H9 (cell line): ENCODE data around the gene IQCK. TPM values are rescaled to one million over a fixed set of nuclear protein-coding genes. Genes with fewer than 3 reads are reported as not detected.
A peak's percentile ranks its signal among the peaks of the same experiment; 100 is the strongest.

Experiments used
- DNase-seq: peaks from one replicate; pipeline ENCODE4 v3.0.0-alpha.2; 2017
- H2AFZ ChIP-seq: one replicate; pipeline ENCODE4 v1.6.1; 2013; ENCODE audit warnings: mild to moderate bottlenecking, low read length, control low read depth, moderate library complexity
- H2AK5ac ChIP-seq: 2 replicates; pipeline ENCODE4 v1.6.1; 2013; ENCODE audit warnings: low read length, control low read depth, mixed read lengths; ENCODE audit not compliant: insufficient read length
- H2BK120ac ChIP-seq: one replicate; pipeline ENCODE4 v1.6.1; 2013; ENCODE audit warnings: low read depth, mild to moderate bottlenecking, low read length, control low read depth, inconsistent platforms; ENCODE audit not compliant: poor library complexity, severe bottlenecking
- H2BK12ac ChIP-seq: 2 replicates; pipeline ENCODE4 v1.6.1; 2013; ENCODE audit warnings: low read length, control low read depth, mixed read lengths, low read depth; ENCODE audit not compliant: insufficient read length
- H2BK15ac ChIP-seq: 2 replicates; pipeline ENCODE4 v1.6.1; 2013; ENCODE audit warnings: low read depth, low read length, control low read depth
- H2BK20ac ChIP-seq: one replicate; pipeline ENCODE4 v1.6.1; 2013; ENCODE audit warnings: low read depth, mild to moderate bottlenecking, low read length, control low read depth, inconsistent platforms; ENCODE audit not compliant: poor library complexity, severe bottlenecking
- H2BK5ac ChIP-seq: 2 replicates; pipeline ENCODE4 v1.6.1; 2013; ENCODE audit warnings: low read length, control low read depth, mixed read lengths; ENCODE audit not compliant: insufficient read length
- H3K14ac ChIP-seq: 2 replicates; pipeline ENCODE4 v1.6.1; 2013; ENCODE audit warnings: low read length, control low read depth; ENCODE audit not compliant: insufficient read depth
- H3K18ac ChIP-seq: 2 replicates; pipeline ENCODE4 v1.6.1; 2013; ENCODE audit warnings: low read depth, mild to moderate bottlenecking, mixed read lengths, low read length, control low read depth; ENCODE audit not compliant: insufficient read length
- H3K23ac ChIP-seq: 2 replicates; pipeline ENCODE4 v1.6.1; 2013; ENCODE audit warnings: low read length, control low read depth, mixed read lengths, low read depth; ENCODE audit not compliant: insufficient read length
- H3K23me2 ChIP-seq: 2 replicates; pipeline ENCODE4 v1.6.1; 2013; ENCODE audit warnings: low read depth, mild to moderate bottlenecking, mixed read lengths, low read length, control low read depth; ENCODE audit not compliant: insufficient read length, poor library complexity, severe bottlenecking
- H3K27ac ChIP-seq: 2 replicates; pipeline ENCODE4 v1.5.1; 2013; ENCODE audit warnings: low read length, control low read depth, mixed read lengths, low read depth; ENCODE audit not compliant: insufficient read length
- H3K27me3 ChIP-seq: 2 replicates; pipeline ENCODE4 v1.6.1; 2013; ENCODE audit warnings: low read length, control low read depth, inconsistent platforms; ENCODE audit not compliant: insufficient read depth
- H3K4ac ChIP-seq: 2 replicates; pipeline ENCODE4 v1.6.1; 2013; ENCODE audit warnings: low read depth, mild to moderate bottlenecking, control low read depth, inconsistent platforms, low read length, moderate library complexity
- H3K4me1 ChIP-seq: 2 replicates; pipeline ENCODE4 v1.6.1; 2013; ENCODE audit warnings: low read length, control low read depth, inconsistent platforms; ENCODE audit not compliant: insufficient read depth
- H3K4me2 ChIP-seq: 2 replicates; pipeline ENCODE4 v1.6.1; 2013; ENCODE audit warnings: low read length, control low read depth, mixed read lengths; ENCODE audit not compliant: insufficient read length, insufficient read depth
- H3K56ac ChIP-seq: 2 replicates; pipeline ENCODE4 v1.6.1; 2013; ENCODE audit warnings: low read depth, mild to moderate bottlenecking, mixed read lengths, low read length, control low read depth; ENCODE audit not compliant: insufficient read length
- H3K79me1 ChIP-seq: 2 replicates; pipeline ENCODE4 v1.6.1; 2013; ENCODE audit warnings: low read depth, mild to moderate bottlenecking, moderate library complexity, low read length, control low read depth, inconsistent platforms; ENCODE audit not compliant: insufficient read depth, poor library complexity, severe bottlenecking
- H3K79me2 ChIP-seq: 2 replicates; pipeline ENCODE4 v1.6.1; 2013; ENCODE audit warnings: low read length, control low read depth, inconsistent platforms; ENCODE audit not compliant: insufficient read depth
- H3K9ac ChIP-seq: 2 replicates; pipeline ENCODE4 v1.6.1; 2013; ENCODE audit warnings: low read length, control low read depth, mixed read lengths; ENCODE audit not compliant: insufficient read length; ENCODE audit errors: extremely low read depth
- H3K9me3 ChIP-seq: one replicate; pipeline ENCODE4 v1.6.1; 2013; ENCODE audit warnings: low read depth, low read length, inconsistent platforms; ENCODE audit not compliant: control insufficient read depth
- H3T11ph ChIP-seq: one replicate; pipeline ENCODE4 v1.6.1; 2013; ENCODE audit warnings: mild to moderate bottlenecking, low read length, control low read depth, inconsistent platforms
- H4K20me1 ChIP-seq: one replicate; pipeline ENCODE4 v1.6.1; 2013; ENCODE audit not compliant: control insufficient read depth, insufficient read length, insufficient read depth
- H4K5ac ChIP-seq: 2 replicates; pipeline ENCODE4 v1.6.1; 2013; ENCODE audit warnings: low read depth, mild to moderate bottlenecking, mixed read lengths, low read length, control low read depth; ENCODE audit not compliant: insufficient read length
- H4K8ac ChIP-seq: replicated peaks from 2 replicates; pipeline ENCODE4 v1.6.1; 2013; ENCODE audit warnings: low read length, control low read depth, mixed read lengths, low read depth; ENCODE audit not compliant: insufficient read length
- H4K91ac ChIP-seq: 2 replicates; pipeline ENCODE4 v1.6.1; 2013; ENCODE audit warnings: low read depth, mild to moderate bottlenecking, moderate library complexity, mixed read lengths, low read length, control low read depth; ENCODE audit not compliant: insufficient read length
- H3K27ac Mint-ChIP-seq, 3 experiments: 2 replicates in 2 of 3; 3 replicates in 1 of 3; pipeline ENCODE4 v1.8.0; 2020 to 2021; ENCODE audit warnings: mixed read lengths in 3 of 3, mild to moderate bottlenecking in 1 of 3, moderate library complexity in 1 of 3
- H3K27me3 Mint-ChIP-seq: 2 replicates; pipeline ENCODE4 v1.8.0; 2021; ENCODE audit warnings: low read depth, mild to moderate bottlenecking, moderate library complexity, mixed read lengths
- H3K36me3 Mint-ChIP-seq, 3 experiments: 2 replicates in 2 of 3; 3 replicates in 1 of 3; pipeline ENCODE4 v1.8.0; 2020 to 2021; ENCODE audit warnings: low read depth in 3 of 3, mixed read lengths in 3 of 3; ENCODE audit not compliant: insufficient read depth in 1 of 3
- H3K4me1 Mint-ChIP-seq, 2 experiments: 2 replicates each; pipeline ENCODE4 v1.8.0; 2020; ENCODE audit warnings: mixed read lengths in 2 of 2
- H3K4me3 Mint-ChIP-seq, 2 experiments: 2 replicates in 1 of 2; 3 replicates in 1 of 2; pipeline ENCODE4 v1.8.0; 2020 to 2021; ENCODE audit warnings: mild to moderate bottlenecking in 2 of 2, mixed read lengths in 2 of 2, moderate library complexity in 1 of 2
- H3K9me3 Mint-ChIP-seq, 2 experiments: 2 replicates in 1 of 2; 3 replicates in 1 of 2; pipeline ENCODE4 v1.8.0; 2020; ENCODE audit warnings: mild to moderate bottlenecking in 2 of 2, mixed read lengths in 2 of 2, moderate library complexity in 1 of 2
- WGBS: extraction: QIAGEN DNeasy Blood & Tissue Kit; methylation state at CpG from one replicate; pipeline ENCODE4 v1.1.7; 2013; ENCODE audit warnings: missing lambda C conversion rate, low lambda C conversion rate, mixed read lengths; ENCODE audit not compliant: insufficient read length; ENCODE audit errors: extremely low coverage; 5-methylcytosine and 5-hydroxymethylcytosine counted together
- total RNA-seq: library from RNA; stranded (reverse); gene quantifications from 2 replicates; pipeline ENCODE4 v1.2.1, GENCODE V29; 2021
- TF ChIP-seq, protein P1 (sequence below): fragments of 200-600 bp; sonication (generic); conservative IDR thresholded peaks from 3 replicates; pipeline ENCODE4 v1.8.0; 2021; ENCODE audit warnings: antibody characterized with exemption, mild to moderate bottlenecking

The IQCK gene
- total RNA-seq, 1 experiment from 2014 or later, result 9.0 TPM

DNA sequence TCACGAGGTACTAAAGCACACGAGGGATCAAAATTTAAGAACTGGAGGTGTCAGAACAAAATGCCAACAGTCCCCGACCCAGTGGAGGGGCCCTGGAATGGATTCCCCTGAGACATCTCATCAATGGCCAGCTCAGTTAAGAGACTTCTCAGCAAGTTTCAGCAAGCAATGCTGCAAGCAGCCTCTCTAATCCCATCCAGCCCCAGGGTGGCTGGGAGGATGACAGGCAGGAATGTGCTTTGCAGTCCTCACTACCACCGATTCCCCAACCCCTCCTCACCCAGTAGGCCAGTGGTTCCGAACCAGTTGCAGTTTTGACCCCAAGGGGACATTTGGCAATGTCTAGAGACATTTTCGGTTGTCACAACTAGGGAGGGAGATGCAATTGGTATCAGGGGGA lies 157.8 kb downstream of the IQCK start:
- peaks cover 38% of the 10 kb centered on the region; the same call in 1 of the 2 replicates for H3K79me2 ChIP-seq
- H4K8ac ChIP-seq, result no peak overlapping the region

More for the DNA sequence above, 157.8 kb downstream of the IQCK start:
- H3K9me3 Mint-ChIP-seq, result peaks cover 0 to under 1% of the 10 kb centered on the region in 2 experiments; a peak in 1 of 5 replicates
- TF ChIP-seq, protein P1, sequence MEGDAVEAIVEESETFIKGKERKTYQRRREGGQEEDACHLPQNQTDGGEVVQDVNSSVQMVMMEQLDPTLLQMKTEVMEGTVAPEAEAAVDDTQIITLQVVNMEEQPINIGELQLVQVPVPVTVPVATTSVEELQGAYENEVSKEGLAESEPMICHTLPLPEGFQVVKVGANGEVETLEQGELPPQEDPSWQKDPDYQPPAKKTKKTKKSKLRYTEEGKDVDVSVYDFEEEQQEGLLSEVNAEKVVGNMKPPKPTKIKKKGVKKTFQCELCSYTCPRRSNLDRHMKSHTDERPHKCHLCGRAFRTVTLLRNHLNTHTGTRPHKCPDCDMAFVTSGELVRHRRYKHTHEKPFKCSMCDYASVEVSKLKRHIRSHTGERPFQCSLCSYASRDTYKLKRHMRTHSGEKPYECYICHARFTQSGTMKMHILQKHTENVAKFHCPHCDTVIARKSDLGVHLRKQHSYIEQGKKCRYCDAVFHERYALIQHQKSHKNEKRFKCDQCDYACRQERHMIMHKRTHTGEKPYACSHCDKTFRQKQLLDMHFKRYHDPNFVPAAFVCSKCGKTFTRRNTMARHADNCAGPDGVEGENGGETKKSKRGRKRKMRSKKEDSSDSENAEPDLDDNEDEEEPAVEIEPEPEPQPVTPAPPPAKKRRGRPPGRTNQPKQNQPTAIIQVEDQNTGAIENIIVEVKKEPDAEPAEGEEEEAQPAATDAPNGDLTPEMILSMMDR, result no peak
- Histone ChIP-seq H3K79me1 (peaks cover 8% of the 10 kb centered on the region), H3K23me2 (no peaks in the 10 kb centered on the region), H3K23ac (no peak overlapping the region), H3K4ac (no peak overlapping the region), H2BK20ac (no peak overlapping the region), H4K5ac (no peak overlapping the region), H3K27me3 (no peaks in the 10 kb centered on the region), H4K91ac (no peak overlapping the region), H3K14ac (no peak overlapping the region), H2BK120ac (no peak overlapping the region), H3K4me2 (no peak overlapping the region), H3K9me3 (no peaks in the 10 kb centered on the region), H3K4me1 (peaks cover 8% of the 10 kb centered on the region), H2BK12ac (no peak overlapping the region), H3K27ac (no peak overlapping the region), H3K56ac (no peak overlapping the region), H3K18ac (no peak overlapping the region), H3K9ac (no peak overlapping the region), H4K20me1 (no peaks in the 10 kb centered on the region), H3T11ph (no peak overlapping the region), H2BK5ac (no peak overlapping the region), H2BK15ac (no peak overlapping the region), H2AFZ (no peak overlapping the region), H2AK5ac (no peak overlapping the region)
- no peak for DNase-seq
- H3K27me3 Mint-ChIP-seq, result no peaks in the 10 kb centered on the region
- peak overlapping the region; percentile 37 to 93 (median 67); a peak in 5 of 7 replicates for H3K27ac Mint-ChIP-seq
- H3K36me3 Mint-ChIP-seq, result peaks cover 34 to 69% (median 60%) of the 10 kb centered on the region in 3 experiments
- peak overlapping the region in 1 of 2 experiments; percentile 61; a peak in 2 of 5 replicates for H3K4me3 Mint-ChIP-seq
- H3K4me1 Mint-ChIP-seq, result peaks cover 49 to 59% of the 10 kb centered on the region in 2 experiments
- no CpG with 5 or more reads among the region's 6 CpGs for WGBS
